Endodermal cell (in vitro differentiated cells): Measurements from ENCODE around the gene TCOF1. TPM values are rescaled to one million over a fixed set of nuclear protein-coding genes. Genes with fewer than 3 reads are reported as not detected.

Source experiments
- DNase-seq: peaks from one replicate; pipeline ENCODE4 v3.0.0-alpha.2; 2017
- H3K27ac ChIP-seq: 2 replicates; pipeline ENCODE4 v1.5.1; 2013; ENCODE audit warnings: mild to moderate bottlenecking, low read depth, low read length, moderate library complexity
- H3K27me3 ChIP-seq: 2 replicates; pipeline ENCODE4 v1.6.1; 2013; ENCODE audit warnings: mild to moderate bottlenecking, low read length, moderate library complexity; ENCODE audit not compliant: insufficient read depth, control insufficient read depth, poor library complexity, severe bottlenecking
- H3K36me3 ChIP-seq: 2 replicates; pipeline ENCODE4 v1.7.0; 2013; ENCODE audit warnings: mild to moderate bottlenecking, low read length, moderate library complexity; ENCODE audit not compliant: control insufficient read depth, insufficient read depth
- H3K4me1 ChIP-seq: one replicate; pipeline ENCODE4 v1.7.0; 2013; ENCODE audit warnings: low read length; ENCODE audit not compliant: control insufficient read depth, insufficient read depth
- H3K4me3 ChIP-seq: 2 replicates; pipeline ENCODE4 v1.5.1; 2013; ENCODE audit warnings: mild to moderate bottlenecking, low read length, moderate library complexity
- H3K9ac ChIP-seq: 2 replicates; pipeline ENCODE4 v1.6.1; 2013; ENCODE audit warnings: mild to moderate bottlenecking, low read length, moderate library complexity; ENCODE audit not compliant: poor library complexity, severe bottlenecking; ENCODE audit errors: extremely low read depth
- H3K9me3 ChIP-seq: 2 replicates; pipeline ENCODE4 v1.6.1; 2013; ENCODE audit warnings: mild to moderate bottlenecking, low read length, moderate library complexity; ENCODE audit not compliant: control insufficient read depth
- H3K27ac Mint-ChIP-seq: 2 replicates; pipeline ENCODE4 v1.8.0; 2020; ENCODE audit warnings: mixed read lengths
- H3K27me3 Mint-ChIP-seq: 2 replicates; pipeline ENCODE4 v1.8.0; 2021; ENCODE audit warnings: mild to moderate bottlenecking, mixed read lengths; ENCODE audit not compliant: insufficient read depth
- H3K36me3 Mint-ChIP-seq: 2 replicates; pipeline ENCODE4 v1.8.0; 2020; ENCODE audit warnings: low read depth, mixed read lengths
- H3K4me1 Mint-ChIP-seq: 2 replicates; pipeline ENCODE4 v1.8.0; 2020; ENCODE audit warnings: mixed read lengths
- H3K4me3 Mint-ChIP-seq: 2 replicates; pipeline ENCODE4 v1.8.0; 2020; ENCODE audit warnings: mild to moderate bottlenecking, moderate library complexity, mixed read lengths
- H3K9me3 Mint-ChIP-seq: 2 replicates; pipeline ENCODE4 v1.8.0; 2020; ENCODE audit warnings: mild to moderate bottlenecking, mixed read lengths
- CTCF ChIP-seq: fragments of 200-600 bp; sonication (generic); conservative IDR thresholded peaks from 2 replicates; pipeline ENCODE4 v1.5.0; 2021; ENCODE audit warnings: antibody characterized with exemption, mild to moderate bottlenecking
- WGBS, 2 experiments: methylation state at CpG; one replicate each; pipeline versions ENCODE4 v1.1.5 to v1.1.7; 2013; ENCODE audit warnings: missing lambda C conversion rate in 2 of 2, mixed read lengths in 1 of 2; ENCODE audit not compliant: insufficient coverage in 1 of 2, insufficient read length in 1 of 2; 5-methylcytosine and 5-hydroxymethylcytosine counted together
- total RNA-seq, 2 donors: library from RNA; stranded (reverse); fragmentation: NEBNext Ultra II Directional in 1 of 2; extraction: Animal tissue kit (Norgen Biotek cat#: 25700) in 1 of 2; gene quantifications; 2 replicates in 1 of 2; 3 replicates in 1 of 2; pipeline ENCODE4 v1.2.1, GENCODE V29; 2021

The TCOF1 gene
- total RNA-seq, 2 donors from 2014 or later, result 88.8 to 107 TPM

GRCh38 chr5:150326707-150327106, 30.8 kb upstream of the TCOF1 start:
- H3K9ac ChIP-seq, result no peak overlapping the region
- Mint-ChIP-seq H3K27me3 (peaks cover 9% of the 10 kb centered on the region), H3K4me1 (no peaks in the 10 kb centered on the region), H3K27ac (no peak overlapping the region), H3K9me3 (no peaks in the 10 kb centered on the region), H3K36me3 (no peaks in the 10 kb centered on the region), H3K4me3 (no peak overlapping the region)
- H3K4me3 ChIP-seq, result no peak overlapping the region
- no peak for TF ChIP-seq CTCF
- no peaks in the 10 kb centered on the region for H3K4me1 ChIP-seq
- no peaks in the 10 kb centered on the region for H3K9me3 ChIP-seq
- DNase-seq, result no peak
- 68% methylated on average over 2 of the region's 2 CpGs; no CpG with 5 or more reads in 1 of the 2 experiments for WGBS, 2 experiments
- H3K27me3 ChIP-seq, result no peaks in the 10 kb centered on the region
- H3K27ac ChIP-seq, result no peak overlapping the region
- H3K36me3 ChIP-seq, result no peaks in the 10 kb centered on the region

GRCh38 chr5:150327139-150327538, 30.4 kb upstream of the TCOF1 start:
- H3K9ac ChIP-seq, result no peak overlapping the region
- 85 to 89% methylated on average over 3 of the region's 3 CpGs for WGBS, 2 experiments
- Mint-ChIP-seq H3K27me3 (peaks cover 9% of the 10 kb centered on the region), H3K27ac (no peak overlapping the region), H3K36me3 (no peaks in the 10 kb centered on the region), H3K4me1 (no peaks in the 10 kb centered on the region), H3K4me3 (no peak overlapping the region), H3K9me3 (no peaks in the 10 kb centered on the region)
- H3K27ac ChIP-seq, result no peak overlapping the region
- H3K4me3 ChIP-seq, result no peak overlapping the region
- no peaks in the 10 kb centered on the region for H3K36me3 ChIP-seq
- no peaks in the 10 kb centered on the region for H3K4me1 ChIP-seq
- H3K9me3 ChIP-seq, result no peaks in the 10 kb centered on the region
- TF ChIP-seq CTCF, result no peak
- no peaks in the 10 kb centered on the region for H3K27me3 ChIP-seq
- no peak for DNase-seq

- Mint-ChIP-seq H3K9me3 (no peaks in the 10 kb centered on the region), H3K36me3 (no peaks in the 10 kb centered on the region), H3K4me1 (no peaks in the 10 kb centered on the region), H3K27ac (no peak overlapping the region), H3K4me3 (no peak overlapping the region), H3K27me3 (peaks cover 9% of the 10 kb centered on the region)
- H3K9ac ChIP-seq, result no peak overlapping the region
- no peak for DNase-seq
- no peak overlapping the region for H3K27ac ChIP-seq
- no peaks in the 10 kb centered on the region for H3K9me3 ChIP-seq
- H3K4me3 ChIP-seq, result no peak overlapping the region
- TF ChIP-seq CTCF, result no peak
- H3K36me3 ChIP-seq, result no peaks in the 10 kb centered on the region
- H3K27me3 ChIP-seq, result no peaks in the 10 kb centered on the region
- no peaks in the 10 kb centered on the region for H3K4me1 ChIP-seq
- 87 to 94% methylated on average over 2 of the region's 2 CpGs for WGBS, 2 experiments
Measured at GRCh38 chr5:150328515-150328914, 29.0 kb upstream of the TCOF1 start.
